GM12892 (cell line): ENCODE data around the gene USP2.

Experiments
- POLR2A ChIP-seq: IDR thresholded peaks from 2 replicates; pipeline ENCODE4 v1.6.1; 2011; ENCODE audit warnings: low read depth, low read length, control low read depth
- POLR2AphosphoS5 ChIP-seq: IDR thresholded peaks from 2 replicates; pipeline ENCODE4 v1.6.1; 2011; ENCODE audit warnings: low read depth, low read length, control low read depth

GRCh38 chr11:119369132-119369925 is 12.2 kb downstream of the USP2 start:
- no peak for TF ChIP-seq POLR2AphosphoS5
- TF ChIP-seq POLR2A, result no peak
